SW 1271 (cell line): Measurements from ENCODE around the gene CNTN2.
A peak's percentile ranks its signal among the peaks of the same experiment; 100 is the strongest.

Experiments used
- DNase-seq, 2 experiments: peaks; one replicate each; lab custom pipeline; 2025; lab: John Stamatoyannopoulos, UW

Gene CNTN2

DNA sequence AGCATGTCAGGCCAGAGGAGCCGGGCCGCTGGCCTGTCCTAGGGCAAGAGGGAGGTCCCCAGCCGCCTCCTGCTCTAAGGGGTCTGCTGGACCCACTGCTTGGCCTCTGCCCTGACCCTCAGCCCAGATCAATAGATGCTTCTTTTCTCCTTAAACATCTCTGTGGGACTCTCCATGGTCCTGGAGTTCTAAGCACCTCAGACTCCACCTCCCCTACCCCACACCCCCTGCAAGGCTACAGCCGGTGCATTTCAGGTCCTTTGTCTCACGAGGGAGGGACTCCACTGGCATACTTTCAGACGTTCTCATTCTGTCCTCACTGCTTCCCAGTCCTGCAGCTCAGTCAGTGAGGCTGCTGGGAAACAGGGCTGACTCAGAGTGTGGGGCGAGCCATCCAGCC, 11.0 kb downstream of the CNTN2 start:
- DNase-seq, result no peak

DNA sequence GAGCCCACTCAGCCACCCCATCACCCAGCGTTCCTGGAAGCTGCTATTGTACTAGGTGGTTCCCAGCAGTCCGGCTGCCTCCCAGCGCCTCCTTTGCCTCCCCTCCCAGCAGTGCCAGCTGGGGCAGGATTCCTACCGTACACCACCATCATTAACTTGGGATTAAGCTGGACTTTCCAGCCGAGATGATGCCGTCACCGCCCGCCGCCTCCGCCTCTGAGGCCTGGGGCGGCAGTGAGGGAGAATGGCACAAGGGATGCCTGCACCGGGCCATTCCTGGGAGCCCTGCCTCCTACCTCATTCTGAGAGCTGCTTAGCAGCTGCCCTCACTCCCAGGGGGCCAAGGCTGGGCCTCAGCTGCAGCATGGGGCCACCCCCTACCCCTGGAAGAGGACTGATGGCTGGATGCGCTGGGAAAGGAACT, 13.2 kb downstream of the CNTN2 start:
- no peak for DNase-seq

DNA sequence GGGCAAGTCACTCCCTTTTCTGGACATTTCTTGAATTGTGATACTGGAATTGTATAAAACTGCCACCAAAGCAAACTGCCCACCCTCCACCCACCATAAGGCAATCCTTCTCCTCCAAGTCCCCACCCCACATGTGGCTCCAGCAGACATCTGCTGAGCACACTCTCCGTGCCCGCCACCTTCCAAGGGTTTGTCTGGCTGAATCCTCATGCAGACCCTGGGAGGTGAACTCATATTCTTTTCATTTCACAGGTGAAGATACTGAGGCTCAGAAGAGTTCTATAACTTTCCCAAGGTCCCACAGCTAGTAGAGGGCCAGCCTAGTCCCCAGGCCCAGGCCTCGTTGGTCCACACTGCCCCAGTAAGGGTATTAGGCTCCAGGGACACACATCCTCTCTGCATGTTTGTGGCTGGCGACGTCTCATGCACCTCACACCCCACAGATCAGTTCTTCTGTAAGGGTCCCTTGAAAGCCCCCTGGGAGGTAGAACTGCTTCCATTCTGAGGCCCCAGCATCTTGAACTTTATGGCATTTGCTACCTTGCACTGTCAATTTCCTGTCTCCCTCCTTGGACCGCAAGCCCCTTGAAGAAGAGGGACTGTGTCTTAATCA, 14.1 kb downstream of the CNTN2 start:
- DNase-seq, result no peak

DNA sequence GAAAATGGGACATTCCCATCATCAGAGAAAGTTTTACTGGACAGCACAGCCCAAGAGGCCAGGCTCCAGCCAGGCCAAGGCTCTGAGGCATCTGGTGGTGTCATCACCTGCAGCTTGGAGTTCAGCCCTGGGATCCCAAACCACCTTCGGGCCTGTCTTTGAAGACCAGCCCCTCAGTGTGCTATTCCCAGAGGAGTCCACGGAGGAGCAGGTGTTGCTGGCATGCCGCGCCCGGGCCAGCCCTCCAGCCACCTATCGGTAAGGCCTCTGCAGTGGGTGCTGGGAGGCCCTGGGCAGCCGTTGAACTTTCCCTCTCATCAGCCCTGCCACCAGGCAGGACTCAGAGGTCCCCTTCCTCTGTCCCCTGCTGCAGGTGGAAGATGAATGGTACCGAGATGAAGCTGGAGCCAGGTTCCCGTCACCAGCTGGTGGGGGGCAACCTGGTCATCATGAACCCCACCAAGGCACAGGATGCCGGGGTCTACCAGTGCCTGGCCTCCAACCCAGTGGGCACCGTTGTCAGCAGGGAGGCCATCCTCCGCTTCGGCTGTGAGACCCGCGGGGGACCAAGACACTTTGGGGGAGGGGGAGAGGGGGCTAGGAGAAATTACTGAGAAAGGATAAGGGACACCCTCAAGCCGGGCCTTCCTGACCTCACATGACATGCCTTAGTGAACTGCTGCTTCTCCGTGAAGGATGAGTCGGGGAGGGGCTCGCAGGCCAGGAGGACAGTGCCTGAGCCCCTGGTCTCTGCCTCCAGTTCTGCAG, 15.0 kb downstream of the CNTN2 start:
- DNase-seq, result no peak

DNA sequence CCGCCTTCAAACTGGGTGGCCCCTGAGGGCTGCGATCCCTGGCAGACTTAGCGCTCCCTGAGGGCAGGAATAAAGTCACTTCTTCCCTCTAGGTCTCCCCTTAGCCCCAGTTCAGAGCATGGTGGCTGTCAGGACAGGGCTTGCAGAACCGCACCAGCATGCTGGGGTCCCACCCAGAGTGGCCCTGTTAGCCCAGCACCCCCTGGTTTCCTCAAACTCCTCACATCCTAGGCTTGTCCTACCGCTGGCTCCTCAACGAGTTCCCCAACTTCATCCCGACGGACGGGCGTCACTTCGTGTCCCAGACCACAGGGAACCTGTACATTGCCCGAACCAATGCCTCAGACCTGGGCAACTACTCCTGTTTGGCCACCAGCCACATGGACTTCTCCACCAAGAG, 15.8 kb downstream of the CNTN2 start:
- no peak for DNase-seq

DNA sequence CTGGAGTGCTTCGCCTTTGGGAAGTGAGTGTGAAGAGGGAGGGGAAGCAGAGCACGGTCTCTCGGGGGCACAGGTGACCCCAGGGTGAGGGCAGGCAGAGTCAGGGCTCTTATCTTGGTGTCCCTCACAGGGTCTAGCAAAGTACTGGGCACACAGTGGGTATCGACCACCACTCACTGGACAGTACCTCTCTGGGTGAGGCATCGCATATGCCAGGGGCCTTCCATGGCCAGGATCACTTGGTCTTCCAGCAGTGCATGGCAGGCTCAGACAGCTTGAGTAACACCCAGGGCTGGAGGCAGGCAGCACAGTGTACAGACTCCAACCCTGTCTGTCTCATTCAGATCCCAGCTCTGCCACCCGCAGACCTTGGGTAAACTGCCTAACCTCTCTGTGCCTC, 16.6 kb downstream of the CNTN2 start:
- no peak for DNase-seq

DNA sequence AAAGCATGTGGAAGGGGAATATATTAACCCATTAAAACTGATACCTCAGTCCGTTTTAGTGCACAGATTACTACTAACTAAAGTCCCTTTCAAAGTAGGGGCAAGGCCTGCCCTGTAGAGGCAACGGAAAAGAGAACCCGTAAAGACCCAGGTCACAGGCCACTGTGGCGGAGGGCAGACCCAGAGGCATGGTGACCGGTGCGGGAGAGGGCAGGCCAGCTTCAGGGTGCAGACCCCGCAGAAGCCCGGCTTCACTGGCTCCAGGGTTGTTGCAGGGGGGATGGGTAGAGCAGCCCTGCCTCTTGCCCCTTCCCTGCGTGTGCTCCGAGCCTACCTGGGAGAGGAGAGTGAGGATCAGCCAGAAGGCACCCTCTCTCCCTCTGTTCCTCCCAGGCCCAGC, 17.7 kb downstream of the CNTN2 start:
- no peak for DNase-seq

DNA sequence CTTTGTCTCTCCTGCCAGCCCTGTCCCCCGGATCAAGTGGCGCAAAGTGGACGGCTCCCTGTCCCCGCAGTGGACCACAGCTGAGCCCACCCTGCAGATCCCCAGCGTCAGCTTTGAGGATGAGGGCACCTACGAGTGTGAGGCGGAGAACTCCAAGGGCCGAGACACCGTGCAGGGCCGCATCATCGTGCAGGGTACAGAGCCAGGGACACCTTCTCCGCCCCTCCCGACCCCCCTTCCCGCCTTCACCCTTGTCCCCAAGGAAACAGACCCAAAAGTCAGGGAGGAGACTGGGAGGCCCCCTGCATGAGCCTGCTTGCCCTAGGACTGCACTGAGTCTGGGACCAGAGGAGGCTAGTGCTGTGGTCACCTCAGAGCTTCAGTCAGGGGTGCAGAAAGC, 18.2 kb downstream of the CNTN2 start:
- no peak for DNase-seq

DNA sequence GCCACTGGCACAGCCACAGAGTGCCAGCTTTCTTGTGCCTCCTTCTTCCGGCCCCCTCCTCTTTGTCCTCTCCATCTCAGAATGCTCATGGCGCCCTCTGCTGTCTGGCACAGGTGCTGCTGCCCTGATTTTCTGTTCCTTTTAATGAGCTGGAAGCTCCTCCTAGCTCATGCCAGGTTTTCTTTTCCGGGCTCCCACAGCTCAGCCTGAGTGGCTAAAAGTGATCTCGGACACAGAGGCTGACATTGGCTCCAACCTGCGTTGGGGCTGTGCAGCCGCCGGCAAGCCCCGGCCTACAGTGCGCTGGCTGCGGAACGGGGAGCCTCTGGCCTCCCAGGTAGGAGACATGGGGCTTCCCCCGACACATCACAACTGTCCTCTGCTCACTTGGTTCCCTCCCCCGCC, 18.7 kb downstream of the CNTN2 start:
- peak in 1 of 2 experiments; percentile 32 for DNase-seq

DNA sequence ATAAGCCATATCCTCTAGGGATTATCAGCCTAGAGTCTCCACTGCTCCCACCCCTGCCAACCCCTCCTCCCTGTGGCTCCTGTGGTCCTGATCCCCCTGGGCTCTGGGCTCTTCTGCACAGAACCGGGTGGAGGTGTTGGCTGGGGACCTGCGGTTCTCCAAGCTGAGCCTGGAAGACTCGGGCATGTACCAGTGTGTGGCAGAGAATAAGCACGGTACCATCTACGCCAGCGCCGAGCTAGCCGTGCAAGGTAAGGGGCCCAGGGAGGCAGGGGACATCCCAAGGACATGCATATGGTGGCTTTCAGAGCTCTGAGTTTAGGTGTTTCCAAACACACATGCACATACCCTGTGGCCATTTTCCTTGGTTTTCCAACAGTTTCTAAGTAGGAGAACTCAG, 19.3 kb downstream of the CNTN2 start:
- DNase-seq, result no peak

DNA sequence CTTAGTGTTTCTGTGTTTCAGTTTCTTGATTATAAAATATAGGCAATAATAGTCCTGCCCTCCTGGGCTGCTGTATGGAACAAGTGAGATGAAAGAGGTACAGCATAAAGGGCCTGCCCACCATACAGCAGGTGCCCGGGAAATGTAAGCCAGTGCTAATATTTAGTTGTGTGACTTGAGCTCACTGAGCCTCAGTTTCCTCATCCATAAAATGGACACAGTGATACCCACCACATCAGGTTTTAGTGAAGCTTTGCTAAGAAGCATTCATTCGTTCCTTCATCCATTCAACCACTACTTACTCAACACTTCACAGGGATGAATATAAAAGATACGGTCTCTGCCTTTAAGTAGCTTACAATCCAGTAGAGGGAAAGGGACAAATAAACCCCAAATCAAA, 19.9 kb downstream of the CNTN2 start:
- DNase-seq, result no peak

DNA sequence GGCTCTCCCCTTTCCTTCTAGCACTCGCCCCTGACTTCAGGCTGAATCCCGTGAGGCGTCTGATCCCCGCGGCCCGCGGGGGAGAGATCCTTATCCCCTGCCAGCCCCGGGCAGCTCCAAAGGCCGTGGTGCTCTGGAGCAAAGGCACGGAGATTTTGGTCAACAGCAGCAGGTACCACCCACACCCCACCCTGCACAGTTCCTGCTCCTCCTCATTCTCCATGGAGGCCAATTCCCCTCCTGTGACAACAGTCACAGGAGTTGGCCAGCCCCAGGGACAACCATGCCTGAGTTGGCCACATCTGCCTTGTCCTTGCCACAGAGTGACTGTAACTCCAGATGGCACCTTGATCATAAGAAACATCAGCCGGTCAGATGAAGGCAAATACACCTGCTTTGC, 21.3 kb downstream of the CNTN2 start:
- DNase-seq, result no peak

DNA sequence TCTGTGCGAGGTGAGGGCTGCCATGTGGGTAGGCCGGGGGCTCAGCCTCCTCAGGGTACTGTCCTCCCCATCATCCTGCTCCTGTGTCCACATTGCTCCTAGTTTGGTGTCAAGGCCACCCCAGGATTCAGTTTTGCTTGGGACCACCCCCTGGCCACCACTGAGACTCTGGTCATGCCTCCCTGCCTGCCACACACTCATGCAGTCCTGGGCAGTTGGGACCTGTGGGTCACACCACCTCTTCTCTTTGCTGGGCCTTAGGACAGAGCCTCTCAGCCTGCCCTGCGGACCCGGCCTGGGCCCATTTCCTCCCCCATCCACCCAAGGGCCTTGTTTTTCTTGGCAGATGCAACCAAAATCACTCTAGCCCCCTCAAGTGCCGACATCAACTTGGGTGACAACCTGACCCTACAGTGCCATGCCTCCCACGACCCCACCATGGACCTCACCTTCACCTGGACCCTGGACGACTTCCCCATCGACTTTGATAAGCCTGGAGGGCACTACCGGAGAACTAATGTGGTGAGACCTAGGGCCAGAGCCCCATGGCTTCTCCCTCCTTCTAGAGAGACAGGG, 21.8 kb downstream of the CNTN2 start:
- DNase-seq, result no peak

DNA sequence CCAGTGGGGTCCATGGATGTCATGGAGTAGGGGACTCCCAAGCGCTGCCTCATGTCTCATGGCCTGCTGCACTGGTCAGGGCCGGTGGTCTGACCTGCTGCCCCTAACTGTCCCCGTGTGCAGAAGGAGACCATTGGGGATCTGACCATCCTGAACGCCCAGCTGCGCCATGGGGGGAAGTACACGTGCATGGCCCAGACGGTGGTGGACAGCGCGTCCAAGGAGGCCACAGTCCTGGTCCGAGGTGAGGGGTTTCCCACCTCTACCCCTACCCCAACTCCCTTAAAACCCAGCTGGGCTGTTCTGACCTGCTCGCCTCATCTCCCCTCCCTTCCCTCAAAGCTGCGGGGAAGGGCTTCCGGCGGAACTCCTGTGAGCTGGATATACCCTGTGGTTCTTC, 22.7 kb downstream of the CNTN2 start:
- no peak for DNase-seq

DNA sequence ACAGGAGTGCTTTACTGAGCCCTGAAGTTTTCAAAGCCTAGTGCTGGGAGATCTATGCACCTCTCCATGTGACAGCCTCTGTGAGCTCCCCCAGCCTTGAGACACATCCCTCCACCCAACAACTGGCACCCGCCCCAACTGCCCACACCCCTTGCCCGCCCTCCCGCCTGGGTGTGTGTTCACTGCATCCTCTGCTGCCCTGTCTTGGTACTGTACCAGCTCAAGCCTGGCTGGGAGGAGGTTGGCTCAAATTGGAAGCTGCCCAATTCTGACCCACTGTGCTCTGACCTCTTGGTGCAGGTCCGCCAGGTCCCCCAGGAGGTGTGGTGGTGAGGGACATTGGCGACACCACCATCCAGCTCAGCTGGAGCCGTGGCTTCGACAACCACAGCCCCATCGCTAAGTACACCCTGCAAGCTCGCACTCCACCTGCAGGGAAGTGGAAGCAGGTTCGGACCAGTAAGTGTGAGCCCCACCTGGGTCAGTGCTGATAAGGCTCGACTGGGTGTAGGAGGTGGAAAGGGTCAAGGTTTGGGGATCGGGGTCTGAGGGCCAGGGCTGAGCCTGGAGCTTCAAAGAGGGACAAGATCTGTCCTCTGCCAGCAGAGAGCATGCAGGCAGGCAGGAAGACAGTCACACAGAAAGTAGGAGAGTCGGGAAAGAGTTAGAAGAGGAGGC, 23.3 kb downstream of the CNTN2 start:
- no peak for DNase-seq

DNA sequence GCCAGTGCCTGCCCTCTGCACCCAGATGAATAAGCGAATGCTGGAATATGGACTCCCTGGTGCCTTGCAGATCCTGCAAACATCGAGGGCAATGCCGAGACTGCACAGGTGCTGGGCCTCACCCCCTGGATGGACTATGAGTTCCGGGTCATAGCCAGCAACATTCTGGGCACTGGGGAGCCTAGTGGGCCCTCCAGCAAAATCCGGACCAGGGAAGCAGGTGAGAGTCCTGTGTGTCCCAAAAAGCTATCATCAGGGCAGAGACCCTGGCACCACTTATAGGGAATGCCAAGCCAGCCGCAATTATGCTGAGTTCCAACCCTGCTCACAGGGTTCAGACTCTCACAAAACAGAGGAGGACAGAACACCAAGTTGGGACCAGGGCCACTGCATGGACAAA, 24.0 kb downstream of the CNTN2 start:
- DNase-seq, result no peak

DNA sequence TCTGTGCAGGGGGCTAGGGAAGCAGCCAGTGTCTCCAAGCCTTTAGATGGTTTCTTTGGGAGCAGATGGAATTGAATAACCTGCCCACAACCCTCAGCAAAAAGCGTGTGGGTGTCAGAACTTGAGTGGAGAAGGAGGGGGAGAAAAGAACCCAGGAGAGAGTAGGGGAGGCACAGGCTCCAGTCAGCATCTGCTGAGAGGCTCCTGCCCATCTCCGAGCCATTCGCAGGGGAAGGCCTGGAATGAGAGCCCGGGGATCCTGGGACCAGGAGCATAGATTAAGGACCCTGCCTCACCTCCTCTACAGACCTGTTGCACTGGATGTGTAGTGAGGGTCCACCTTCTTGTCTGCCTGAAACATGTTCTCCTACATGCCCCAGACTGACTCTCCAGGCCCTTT, 25.0 kb downstream of the CNTN2 start:
- DNase-seq, result no peak

DNA sequence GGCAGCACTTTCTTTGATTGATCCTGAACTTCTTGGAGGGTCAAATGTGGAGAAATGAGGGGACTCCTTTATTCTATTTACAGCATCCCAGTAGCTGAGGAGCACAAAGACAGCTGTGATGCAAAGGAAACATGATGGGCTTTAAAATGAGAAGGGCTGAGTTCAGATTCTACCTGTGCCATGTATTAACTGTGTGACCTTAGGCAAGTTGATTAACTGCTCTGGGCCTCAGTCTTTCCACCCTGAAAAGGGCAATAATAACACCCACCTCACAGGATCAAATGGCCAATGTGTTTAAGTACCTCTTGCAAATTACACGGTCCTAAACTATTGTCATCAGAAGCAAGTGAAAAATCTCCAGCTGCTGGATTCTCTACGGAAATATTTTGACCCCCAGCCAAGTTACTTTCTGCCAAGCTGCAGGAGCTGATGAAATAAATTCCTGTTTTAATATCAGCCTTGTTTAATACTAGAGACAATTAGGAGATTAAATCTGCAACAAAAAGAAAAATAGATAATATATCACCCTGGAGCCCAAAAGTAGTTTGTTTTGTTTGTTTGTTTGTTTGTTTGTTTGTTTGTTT, 25.5 kb downstream of the CNTN2 start:
- no peak for DNase-seq

DNA sequence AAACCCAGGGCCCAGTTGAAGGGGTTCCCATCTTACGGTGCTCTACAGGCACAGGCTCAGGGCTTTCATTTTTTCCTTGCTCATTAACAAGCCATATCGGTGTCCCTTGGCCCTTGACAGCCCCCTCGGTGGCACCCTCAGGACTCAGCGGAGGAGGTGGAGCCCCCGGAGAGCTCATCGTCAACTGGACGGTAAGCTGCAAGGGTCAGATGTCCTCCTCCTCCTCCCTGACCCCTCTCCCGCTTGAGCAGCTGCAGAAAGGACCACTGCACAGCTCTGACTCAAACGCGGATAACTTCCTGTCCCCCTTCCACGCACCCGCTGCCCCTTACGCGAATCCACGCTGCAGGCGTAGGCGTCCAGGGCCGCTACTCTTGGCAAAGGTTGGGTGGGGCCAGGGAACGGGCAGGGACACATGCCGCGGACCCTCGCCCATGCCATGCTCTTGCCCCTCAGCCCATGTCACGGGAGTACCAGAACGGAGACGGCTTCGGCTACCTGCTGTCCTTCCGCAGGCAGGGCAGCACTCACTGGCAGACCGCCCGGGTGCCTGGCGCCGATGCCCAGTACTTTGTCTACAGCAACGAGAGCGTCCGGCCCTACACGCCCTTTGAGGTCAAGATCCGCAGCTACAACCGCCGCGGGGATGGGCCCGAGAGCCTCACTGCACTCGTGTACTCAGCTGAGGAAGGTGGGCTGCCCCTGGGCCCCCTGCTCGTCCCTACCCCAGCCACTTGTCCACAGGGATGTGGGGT, 26.5 kb downstream of the CNTN2 start:
- no peak for DNase-seq

DNA sequence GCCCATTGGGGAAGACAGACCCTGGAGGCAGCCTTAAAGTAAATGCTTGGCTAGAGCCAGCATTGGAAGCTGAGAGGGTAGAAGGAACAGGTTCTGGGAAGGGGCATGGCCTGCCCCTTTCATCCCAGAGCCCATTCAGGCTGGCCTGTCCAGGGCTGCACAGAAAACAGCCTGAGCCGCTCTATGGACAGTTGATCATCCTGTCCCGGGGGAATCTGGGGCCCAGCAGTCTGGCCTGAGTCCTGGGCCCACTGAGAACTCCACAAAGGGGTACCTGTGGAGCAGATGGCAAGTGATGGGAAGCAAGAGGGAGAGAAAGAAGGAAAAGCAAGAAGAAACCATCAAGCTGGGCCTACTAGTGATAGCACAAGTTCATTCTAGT, 28.0 kb downstream of the CNTN2 start:
- no peak for DNase-seq

DNA sequence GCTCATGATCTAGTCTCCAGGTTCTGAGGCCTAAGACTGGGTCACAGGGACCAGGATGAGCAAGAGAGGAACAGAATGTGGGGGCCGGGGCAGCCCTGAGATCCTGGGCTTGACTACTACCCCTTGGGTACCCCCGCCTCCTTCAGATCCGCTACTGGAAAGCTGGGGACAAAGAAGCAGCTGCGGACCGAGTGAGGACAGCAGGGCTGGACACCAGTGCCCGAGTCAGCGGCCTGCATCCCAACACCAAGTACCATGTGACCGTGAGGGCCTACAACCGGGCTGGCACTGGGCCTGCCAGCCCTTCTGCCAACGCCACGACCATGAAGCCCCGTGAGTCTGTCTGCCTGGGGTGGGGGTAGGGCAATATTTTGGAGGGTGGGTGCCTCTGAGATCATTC, 28.8 kb downstream of the CNTN2 start:
- DNase-seq, result no peak

DNA sequence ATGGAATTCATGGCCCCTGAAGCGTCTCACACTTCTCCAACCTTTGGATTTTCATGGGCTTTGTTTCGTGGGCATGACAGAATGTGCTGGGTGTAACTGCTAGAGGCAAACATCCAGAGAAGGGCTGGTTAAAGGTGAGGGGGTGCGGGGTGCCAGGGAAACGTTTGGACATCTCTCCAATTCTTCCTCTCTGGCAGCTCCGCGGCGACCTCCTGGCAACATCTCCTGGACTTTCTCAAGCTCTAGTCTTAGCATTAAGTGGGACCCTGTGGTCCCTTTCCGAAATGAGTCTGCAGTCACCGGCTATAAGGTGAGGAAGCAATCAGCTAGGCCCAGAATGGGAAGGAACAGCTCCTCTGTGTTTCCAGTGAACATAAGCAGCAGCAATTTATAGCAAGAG, 29.3 kb downstream of the CNTN2 start:
- DNase-seq, result no peak
